ENCODE results near the gene PAMR1.

DNA sequence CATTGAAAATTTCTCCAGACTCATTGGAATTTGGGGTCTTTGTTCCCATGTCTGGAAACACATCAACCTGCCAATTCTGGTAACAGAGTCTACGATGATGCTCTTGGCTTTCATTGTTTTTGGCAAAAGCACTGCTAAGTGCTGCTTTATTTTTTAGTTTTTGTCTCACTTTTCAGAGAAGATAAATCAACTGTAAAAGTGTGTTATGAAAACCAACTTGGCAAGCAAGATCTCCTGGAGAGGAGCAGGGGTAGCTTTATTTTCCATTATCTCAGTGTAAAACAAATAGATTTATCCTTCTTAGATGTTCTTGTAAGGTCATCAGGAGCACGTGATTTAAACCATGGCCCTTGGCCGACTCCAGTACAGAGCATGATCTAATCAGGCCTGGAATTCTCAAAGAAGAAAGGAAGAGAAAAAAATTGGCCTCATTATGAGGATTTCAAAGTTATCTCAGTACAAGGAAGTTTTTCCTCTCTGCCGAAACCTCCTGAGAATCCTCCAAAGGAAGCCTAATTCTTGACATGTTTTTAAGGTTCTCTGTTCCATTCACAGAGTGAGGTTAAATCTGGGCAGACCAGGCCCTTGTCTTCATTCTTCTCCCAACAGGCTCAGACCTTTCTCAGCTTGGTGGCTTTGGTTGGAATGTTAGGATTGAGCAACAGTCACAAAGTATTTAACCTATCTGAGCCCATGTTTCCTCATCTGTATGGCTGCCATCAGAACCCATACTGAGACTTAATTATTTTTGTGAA lies 16.4 kb upstream of the PAMR1 start:
- TF ChIP-seq, protein P1, sequence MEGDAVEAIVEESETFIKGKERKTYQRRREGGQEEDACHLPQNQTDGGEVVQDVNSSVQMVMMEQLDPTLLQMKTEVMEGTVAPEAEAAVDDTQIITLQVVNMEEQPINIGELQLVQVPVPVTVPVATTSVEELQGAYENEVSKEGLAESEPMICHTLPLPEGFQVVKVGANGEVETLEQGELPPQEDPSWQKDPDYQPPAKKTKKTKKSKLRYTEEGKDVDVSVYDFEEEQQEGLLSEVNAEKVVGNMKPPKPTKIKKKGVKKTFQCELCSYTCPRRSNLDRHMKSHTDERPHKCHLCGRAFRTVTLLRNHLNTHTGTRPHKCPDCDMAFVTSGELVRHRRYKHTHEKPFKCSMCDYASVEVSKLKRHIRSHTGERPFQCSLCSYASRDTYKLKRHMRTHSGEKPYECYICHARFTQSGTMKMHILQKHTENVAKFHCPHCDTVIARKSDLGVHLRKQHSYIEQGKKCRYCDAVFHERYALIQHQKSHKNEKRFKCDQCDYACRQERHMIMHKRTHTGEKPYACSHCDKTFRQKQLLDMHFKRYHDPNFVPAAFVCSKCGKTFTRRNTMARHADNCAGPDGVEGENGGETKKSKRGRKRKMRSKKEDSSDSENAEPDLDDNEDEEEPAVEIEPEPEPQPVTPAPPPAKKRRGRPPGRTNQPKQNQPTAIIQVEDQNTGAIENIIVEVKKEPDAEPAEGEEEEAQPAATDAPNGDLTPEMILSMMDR (IDR thresholded peaks at IDR 0.05), result no peak
- TF ChIP-seq POLR2A (IDR thresholded peaks at IDR 0.05), result no peak
